Activated CD4-positive, alpha-beta T cell treated with anti-CD3 and anti-CD28 coated beads, Interleukin-2, amount 50 U/mL, for 4 hours (primary cell): ENCODE data around the gene PHACTR3.

ENCODE experiments used
- DNase-seq, 2 experiments: peaks; one replicate each; pipeline ENCODE4 v3.0.0-alpha.2; 2020

Gene PHACTR3

DNA sequence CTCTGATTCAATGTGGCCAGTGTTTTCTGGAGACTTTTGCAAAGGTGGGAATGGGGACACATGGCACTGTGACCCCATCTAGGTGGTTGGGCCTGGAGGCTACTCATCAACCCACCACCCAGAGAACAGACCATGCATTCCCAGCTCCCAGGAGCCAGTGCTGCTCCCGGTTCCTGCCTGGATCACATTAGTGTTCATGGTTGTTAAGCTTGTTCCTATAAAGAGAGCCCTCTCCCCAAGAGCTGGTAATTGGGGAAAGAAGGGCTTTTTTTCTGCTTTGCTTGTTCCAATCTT is 102.0 kb downstream of the PHACTR3 start:
- DNase-seq, result no peak

DNA sequence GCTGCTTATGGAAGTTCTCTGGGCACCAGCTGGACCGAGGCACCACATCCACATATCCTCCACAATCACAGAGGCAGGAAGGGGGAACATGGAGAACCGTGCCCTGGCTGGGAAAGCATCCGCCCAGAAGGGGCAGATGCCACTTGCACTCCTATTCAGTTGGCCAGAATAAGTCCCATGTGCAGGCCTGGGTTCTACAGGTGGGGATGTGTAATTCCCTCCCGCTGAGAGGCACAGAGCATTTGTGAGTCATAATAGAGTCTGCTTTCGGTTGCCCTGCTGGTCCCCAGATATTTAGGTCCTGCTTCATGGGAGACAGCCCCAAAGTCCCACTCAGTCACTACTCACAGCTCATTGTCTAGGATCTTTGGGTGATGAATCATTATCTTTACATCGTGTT is 104.0 kb downstream of the PHACTR3 start:
- DNase-seq, result no peak

DNA sequence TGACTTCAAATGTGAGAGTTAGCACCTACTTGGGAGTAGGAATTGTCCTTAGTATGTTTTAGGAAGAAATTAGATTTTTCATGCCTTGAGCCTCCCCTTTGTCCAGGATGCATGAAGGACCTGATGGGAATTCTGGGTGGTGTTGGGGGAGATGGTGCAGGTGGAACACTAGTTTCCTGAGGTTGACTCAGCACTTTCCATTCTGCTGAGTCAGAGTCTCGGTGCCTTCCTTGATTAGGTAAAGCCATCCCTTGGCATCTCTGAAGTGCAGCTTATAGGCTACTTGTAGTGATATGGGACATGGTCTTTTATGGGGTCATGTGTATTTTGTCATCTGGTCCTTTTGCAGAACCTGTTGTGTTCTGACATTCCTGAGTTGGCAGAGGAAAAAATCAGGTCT is 105.3 kb downstream of the PHACTR3 start:
- no peak for DNase-seq

DNA sequence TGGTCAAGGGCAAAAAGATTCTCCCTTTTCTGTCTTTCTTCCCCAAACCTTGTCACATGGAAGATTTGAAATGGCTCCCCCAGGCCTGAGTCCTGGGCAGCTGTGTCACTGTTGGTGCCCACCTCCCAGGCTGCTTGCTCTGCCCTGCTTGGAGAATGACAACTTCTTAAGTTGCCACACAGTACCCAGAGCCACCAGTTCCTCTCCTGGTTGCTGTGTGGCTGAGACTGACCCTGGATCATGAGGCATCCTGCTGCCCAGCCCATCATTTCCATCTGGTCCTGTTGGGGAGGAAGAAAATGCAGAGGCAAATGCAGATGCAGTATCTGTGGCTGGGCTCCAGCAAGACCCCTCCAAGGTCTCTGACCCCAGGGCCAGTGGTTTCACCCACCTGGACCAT is 113.7 kb downstream of the PHACTR3 start:
- DNase-seq, result no peak

DNA sequence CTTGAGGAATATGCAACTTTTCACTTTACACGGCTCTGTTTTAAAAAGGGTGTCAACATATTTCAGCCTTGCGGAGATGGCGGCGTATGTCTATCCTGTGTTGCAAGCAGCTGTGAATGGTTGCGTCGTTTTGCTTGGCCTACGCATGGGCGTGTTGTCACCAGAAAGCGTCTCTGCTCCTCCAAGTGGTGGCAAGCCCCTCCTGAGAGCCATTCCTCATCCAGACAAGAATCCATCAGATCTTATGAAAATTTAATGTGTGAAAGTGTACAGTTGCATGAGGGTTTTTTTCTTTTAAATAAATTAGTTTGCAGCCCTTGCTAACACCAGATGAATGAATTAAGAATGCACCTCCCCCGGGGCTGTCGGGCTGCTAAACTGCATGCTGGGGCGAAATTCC is 114.4 kb downstream of the PHACTR3 start:
- no peak for DNase-seq

DNA sequence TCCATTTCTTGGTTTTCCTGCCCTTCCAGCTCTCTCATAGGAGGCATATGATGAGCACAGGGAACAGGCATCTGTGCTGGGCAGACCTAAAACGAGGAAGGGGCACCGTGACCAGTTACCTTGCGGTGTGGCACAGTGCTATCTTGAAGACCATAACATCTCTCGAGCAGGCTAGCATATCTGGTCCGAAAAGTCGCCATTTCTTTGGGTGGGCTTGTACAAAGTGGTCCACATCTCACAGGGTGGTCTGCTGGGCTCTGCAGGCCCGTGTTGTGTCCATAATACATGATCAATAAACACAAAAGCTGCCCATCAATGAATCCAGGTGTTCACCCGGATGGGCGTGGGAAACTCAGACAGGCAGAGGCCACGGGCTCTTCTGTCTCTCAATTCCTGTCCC is 115.7 kb downstream of the PHACTR3 start:
- no peak for DNase-seq

DNA sequence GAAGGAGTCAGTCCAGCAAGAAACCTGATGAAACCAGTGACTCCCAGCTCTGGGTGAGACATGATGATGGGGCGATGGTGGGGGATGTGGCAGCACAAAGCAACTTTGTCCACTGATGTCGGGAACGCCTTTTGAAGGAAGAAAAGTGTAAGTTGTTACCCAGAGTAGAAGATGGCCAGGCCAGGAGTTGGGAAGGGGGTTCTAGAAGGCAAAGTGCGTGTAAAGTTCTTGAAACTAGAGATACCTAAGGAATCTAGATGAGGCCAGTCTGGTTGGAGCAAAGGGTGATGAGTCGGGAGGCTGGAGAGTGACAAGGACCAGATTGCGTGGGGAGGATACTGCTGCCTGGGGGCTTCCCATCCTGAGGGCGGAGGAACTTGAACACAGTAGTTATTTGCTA is 117.0 kb downstream of the PHACTR3 start:
- no peak for DNase-seq

DNA sequence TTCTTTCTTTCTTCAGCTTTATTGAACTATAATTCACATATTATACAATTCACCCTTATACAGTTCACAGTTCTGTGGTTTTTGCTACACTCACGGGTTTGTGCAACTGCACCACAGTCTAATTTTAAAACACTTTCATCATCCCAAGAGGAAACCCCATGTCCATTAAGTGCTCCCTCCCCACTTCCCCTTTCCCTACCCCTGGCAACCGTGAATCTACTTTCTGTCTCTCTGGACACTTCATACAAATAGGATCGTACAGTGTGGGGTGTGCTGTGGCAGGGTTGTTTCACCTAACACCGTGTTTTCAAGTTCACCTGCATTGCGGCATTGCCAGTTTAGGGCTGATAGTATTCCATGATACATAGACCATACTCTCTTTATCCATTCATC is 118.8 kb downstream of the PHACTR3 start:
- DNase-seq, result no peak

DNA sequence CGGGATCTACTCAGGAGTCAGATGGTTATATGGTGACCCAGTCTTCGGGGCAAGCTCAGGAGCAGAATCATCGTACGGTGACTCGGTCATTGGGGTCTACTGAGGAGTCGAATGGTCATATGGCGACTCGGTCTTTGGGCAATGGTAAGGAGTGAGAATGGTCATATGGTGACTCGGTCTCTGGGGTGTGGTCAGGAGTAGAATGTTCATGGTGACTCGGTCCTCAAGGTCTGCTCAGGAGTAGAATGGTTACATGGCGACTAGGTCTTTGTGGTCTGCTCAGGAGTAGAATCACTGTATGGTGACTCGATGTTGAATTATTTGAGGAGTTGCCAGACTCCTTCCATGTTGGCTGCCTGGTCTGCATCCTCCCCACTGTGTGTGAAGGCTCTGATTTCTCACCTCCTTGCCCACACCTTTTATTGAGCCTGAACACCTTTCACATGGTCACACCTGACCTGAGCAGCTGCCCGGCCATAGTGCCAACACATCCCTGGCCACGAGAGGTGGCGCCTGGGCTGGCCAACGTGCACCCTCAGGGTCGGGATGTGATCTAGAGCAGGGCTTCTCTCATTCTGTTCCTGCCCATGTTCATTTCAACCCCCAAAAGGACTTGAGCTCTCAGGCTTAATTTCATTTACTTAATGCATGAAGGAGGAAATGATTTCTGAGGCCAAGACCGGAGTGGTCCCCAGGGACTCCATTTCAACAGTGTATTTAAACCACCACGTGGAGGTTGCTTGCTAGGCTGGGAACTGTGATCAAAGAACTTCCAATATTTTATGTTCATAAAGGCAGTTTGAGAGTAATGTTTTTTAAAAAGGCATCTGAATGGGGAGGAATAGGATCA is 119.5 kb downstream of the PHACTR3 start:
- DNase-seq, result no peak

DNA sequence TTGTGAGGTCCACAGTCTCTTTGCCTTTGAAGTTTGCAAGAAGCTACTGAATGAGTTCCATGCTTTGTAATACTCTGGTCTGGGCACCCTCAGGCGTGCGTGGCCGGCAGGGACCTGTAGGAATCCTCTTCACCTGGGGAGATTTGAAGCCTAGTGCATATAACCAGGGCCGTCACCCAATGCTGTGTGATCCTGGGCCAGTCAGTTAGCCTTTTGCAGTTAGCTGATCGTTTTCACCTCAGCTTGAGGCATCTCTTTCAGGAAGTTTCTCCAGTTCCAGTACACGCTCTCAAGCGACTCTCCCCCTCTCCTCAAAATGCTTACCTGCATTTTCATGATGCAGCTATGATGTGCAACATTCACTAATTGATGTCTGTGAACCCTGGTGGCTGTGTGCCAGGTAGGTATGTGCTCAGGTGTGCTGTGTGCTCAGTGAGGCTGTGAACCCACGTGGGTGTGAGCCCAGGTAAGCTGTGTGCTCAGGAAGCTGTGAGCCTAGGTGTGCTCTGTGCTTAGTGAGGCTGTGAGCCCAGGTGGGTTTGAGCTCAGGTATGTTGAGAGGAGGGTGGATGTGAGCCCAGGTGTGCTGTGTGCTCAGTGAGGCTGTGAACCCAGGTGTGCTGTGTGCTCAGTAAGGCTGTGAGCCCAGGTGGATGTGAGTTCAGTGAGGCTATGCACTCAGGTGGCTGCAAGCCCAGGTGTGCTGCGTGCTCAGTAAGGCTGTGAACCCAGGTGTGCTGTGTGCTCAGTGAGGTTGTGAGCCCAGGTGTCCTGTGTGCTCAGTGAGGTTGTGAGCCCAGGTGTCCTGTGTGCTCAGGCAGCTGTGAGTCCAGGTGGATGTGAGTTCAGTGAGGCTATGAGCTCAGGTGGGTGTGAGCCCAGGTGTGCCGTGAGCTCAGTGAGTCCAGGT is 120.4 kb downstream of the PHACTR3 start:
- no peak for DNase-seq

DNA sequence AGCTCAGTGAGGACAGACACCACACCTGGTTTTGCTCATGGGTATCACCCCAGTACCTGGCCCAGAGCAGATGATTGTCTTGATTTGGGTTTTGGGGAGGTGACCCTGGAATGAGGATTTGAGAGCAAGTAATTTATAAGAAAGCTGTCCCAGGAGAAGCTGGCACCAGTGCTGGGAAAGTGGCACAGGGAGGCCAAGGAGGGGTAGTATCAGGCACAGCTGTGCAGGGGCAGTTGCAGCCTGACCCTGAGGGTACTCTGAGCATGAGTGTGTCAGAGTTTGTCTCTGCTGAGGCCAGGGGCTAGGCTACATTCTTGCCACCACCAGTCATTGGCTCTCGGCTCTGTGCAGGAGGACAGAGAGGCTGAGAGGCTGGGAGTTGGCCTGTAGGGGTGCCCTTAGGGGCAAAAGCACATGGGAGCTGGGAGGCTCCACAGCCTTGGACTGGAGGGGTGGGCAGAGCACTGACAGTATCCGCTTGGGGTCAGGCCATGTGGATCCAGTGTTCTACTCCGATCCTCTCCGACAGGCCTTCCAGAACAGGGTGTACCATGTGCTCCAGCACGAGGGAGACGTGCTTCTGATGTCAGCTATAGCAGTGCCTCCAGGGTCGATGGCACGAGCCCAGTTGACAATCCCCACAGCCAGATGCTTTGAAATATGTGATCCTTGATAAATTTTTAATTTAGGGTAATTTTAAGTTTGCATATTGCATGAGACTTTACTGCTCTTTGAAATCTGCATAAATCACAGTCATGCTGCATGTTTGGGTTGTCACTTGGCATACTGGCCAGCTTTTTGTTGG is 121.3 kb downstream of the PHACTR3 start:
- DNase-seq, result no peak

DNA sequence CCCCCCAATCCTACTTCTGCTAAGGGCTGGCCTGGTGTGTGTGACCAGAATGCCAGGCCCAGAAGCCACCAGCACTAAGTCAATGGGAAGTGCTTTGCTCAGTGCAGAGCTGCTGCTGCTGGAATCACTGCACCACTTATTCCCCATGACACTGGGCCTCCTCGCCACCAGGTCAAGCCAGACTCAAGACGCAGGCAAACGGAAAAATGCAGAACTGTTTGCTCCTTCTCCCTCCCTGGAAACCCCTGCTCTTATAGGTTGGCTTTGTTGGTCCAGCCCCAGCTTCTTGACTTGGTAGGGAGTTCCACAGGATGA is 121.9 kb downstream of the PHACTR3 start:
- no peak for DNase-seq

DNA sequence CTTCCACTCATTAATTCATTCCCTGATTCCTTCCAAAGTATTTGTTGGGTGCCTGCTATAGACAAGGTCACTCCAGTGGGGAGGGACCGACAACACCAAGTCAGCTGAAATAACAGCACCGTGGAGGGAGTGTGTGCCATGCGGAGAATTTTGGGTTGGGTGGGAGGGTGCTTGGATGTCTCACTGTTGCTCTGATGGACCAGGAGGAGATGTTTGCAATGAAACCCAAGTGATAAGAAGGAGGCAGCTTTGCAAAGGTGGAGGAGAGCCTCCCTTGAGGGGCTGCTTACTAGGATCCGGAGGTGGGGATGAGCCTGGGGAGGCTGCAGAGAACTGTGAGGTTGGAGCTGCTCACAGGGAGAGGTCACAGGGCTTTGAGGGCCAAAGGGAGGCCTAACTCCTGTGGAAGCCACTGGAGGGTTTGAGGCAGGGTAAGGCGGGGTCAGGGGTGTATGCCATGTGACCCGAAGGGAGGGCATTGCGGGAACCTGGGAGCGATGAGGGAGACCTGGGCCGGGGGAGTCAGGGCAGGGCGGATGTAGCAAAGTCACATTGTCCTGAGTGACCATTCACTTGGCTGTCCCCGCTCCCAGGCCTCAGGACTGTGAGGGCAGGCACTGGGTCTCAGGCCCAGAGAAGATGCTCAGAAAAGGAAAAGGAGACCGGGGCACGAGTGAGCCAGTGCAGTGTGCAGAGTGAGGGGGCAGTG is 124.5 kb downstream of the PHACTR3 start:
- DNase-seq, result no peak

DNA sequence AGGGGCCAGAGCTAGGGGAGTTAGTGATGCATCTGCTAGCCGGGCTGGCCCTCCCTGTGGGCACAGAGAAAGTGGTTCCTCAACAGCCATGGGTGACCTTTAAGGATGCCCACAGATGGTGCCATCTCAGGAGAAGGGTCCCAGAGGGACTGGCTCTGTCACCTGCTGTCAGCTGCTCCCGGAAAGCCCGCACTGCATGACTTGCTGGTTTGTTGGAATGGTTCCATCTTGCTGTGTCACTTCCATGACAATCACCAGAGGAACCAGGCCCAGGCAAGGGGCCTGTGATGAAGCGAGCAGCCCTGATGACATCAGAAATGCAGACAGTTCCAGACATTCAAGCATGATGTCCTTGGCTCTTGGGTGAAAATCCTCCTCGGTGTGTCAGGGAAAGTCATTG is 125.2 kb downstream of the PHACTR3 start:
- DNase-seq, result no peak

DNA sequence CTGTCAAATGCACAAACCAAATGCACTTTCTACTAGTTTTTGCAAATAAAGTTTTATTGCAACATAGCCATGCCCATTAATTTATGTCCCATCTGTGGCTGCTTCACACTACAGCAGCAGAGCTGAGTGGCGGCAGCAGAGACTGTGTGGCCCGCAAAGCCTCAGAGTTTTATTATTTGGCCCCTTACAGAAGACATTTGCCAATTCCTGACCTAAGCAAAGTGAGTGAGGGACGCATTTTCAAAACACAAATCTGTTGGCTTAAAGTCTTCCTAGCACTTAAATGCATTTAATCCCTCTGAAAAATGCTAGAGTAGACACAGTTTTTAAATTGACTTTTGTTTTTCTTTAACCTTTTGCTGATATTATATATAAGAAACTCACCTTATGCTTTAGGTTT is 126.4 kb downstream of the PHACTR3 start:
- DNase-seq, result no peak

DNA sequence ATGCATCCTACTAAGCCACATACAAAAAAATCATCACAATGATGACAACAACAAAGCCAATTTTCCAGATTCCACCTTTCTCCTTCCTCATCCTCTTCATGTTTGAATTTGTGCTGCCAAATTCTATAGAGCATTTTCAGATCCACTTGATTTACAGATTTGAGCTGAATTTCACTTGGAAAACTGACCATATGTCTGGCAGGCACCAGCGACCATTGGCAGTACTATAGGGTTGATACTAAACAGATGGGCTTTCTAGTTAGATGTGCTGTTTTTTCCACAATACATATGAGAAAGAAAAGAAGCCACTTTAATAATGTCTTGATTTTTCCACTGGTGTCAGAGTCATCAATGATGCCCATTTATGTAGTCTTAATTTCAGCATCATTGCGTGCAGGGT is 127.0 kb downstream of the PHACTR3 start:
- no peak for DNase-seq

DNA sequence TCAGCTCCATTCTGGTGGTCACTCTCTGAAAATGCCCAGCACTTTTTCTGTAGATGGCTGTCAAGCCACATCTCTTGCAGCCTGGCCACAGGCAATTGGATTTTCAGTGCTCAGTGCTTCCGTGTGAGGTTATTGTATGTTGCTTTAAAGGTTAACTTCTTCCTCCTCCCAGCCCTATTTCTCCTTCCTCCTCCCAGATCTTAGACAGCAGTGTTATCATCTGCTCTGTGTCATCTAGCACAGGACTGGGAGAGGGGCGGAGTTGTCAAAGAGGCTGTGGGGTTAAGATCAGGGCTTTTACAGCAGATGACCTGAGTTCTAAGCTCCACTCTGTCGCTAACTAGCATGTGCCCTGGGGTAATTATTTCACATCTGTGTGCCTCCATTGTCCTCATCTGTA is 129.0 kb downstream of the PHACTR3 start:
- DNase-seq, result no peak

DNA sequence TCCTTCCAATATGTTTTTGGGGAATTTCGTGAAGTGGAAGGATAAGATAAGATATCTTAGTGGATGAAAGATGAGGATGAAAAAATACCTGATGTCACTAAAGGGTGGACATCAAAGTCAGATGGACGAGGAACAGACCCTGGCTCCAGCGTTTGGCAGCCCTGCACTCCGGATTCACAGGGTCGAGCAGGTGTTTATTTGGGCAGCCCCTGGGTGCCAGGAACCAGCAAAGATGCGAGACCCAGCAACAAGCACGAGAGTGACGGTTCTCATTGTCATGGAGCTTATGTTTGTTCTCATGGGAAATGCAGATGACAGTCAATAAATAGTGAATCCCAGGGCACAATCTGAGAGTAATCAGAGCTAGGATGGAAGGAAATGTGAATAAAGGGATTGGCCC is 131.1 kb downstream of the PHACTR3 start:
- no peak for DNase-seq

DNA sequence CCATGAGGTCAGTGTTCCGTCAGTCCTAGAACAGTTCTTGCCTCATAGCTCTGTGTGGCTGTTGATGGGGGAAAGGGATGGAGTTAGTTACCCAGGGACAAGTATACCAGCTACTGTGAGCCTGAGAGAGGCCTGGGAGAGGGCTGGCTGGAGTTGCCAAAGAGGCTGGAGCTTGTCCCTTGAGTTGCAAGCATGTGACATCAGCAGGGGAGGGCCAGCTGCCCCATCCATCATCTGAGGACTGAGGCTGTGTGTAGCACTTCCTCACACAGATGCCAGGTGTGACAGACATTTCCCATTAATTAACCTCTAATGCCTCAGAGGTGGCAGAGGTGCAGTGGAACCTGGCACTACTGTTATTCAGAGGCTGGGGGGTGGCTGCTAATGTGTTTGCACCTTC is 131.6 kb downstream of the PHACTR3 start:
- no peak for DNase-seq

DNA sequence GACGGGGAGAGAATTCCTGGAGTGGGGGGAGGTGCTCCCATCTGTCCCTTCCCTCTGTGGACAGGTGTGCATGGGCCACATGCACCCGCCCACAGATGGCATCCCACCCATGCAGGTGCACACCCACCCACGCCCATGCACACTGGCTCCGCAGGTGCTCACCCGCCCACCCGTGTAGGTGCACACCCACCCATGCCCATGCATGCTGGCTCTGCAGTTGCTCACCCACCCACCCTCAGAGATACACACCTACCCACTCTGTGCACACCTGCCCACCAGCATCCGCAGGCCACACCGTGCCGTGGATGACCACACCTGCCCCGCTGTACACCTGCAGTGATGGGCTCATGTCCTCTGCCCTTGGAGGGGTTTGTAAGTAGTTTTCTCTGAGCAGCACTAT is 132.0 kb downstream of the PHACTR3 start:
- DNase-seq, result no peak

DNA sequence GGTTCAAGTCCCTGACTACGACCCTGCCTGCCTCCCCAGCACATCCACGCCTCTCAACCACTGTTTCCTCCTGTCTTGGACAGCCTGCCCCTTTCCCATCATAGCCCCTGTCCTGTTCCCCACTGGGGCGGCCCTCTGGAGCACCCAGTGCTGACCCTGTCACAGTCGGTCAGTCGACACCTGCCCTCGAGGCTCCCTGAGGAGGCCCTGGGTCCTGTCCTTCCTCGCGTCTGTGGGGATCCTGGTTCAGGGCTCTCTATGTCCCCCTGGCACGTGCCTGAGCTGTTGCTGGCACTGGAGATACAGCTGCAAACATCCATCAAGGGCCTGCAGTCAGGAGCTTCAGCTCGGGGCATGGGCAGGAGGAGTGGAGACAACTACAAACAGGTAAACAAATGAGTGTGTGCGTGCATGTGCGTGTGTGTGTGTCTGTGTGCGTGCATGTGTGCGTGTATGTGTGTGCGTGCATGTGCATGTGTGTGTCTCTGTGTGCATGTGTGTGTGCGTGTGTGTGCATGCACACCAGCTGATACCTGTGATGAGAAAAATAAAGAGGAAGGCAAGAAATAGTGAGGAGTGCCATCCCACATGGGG is 132.8 kb downstream of the PHACTR3 start:
- DNase-seq, result no peak

DNA sequence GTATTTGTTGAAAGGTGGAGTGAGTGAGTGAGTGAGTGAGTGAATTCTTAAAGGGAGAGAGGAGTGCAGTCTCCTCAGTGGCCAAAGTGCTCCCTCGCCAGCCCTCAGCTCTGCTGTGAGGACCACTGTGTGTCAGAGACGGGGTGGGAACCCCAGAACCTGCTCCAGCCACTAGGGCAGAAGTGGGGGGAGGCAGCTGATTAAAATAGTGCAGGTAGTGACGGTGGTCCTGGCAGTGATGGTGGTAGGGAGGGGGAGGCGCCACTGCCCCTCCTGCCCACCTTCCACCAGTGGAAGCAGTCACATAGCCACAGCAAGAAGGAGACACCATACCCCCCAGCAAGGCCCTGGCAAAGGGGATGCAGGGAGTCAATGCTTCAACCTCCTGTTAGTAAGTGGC is 133.5 kb downstream of the PHACTR3 start:
- DNase-seq, result no peak

DNA sequence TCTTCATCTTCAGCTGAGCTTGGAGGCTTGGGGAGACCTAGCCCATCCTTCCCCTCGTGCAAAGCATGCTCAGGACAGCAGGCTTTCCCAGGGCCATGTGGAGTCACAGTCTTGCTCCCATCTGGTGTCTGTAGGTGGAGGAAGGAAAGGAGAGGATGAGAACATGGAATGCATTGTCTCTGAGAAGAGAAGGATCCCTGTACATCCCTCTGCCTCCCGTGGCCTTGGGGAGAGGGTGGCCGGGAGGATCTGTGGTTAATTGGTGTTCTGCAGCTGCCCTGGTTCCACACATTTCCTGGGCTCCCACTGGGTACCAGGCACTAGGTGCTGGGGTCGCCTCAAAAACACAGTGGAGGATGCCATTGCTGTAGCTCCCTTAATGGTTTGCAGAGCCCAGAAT is 134.5 kb downstream of the PHACTR3 start:
- DNase-seq, result no peak
